HepG2 (cell line): ENCODE measurements around the gene STIM1.

Source experiments
- EP300 ChIP-seq, 3 experiments: sonication (generic) in 1 of 3; formaldehyde crosslinking in 1 of 3; IDR thresholded peaks; 2 replicates each; pipeline versions ENCODE4 v1.5.1 to v1.6.1; 2011 to 2020; ENCODE audit warnings: low read depth in 2 of 3, low read length in 2 of 3, borderline replicate concordance in 1 of 3, improper control_type of control experiment in 1 of 3, mild to moderate bottlenecking in 1 of 3, missing genetic modification reagents in 1 of 3, moderate library complexity in 1 of 3
- EZH2 ChIP-seq: conservative IDR thresholded peaks from 2 replicates; pipeline ENCODE4 v1.6.1; 2012; ENCODE audit warnings: mild to moderate bottlenecking, low read depth, low read length, moderate library complexity
- MBNL3 ChIP-seq: fragments of 250-450 bp; sonication (Bioruptor Pico); conservative IDR thresholded peaks from 2 replicates; pipeline ENCODE4 v1.8.0; 2022; ENCODE audit warnings: mild to moderate bottlenecking, inconsistent platforms
- MED13 ChIP-seq: sonication (generic); formaldehyde crosslinking; IDR thresholded peaks from 2 replicates; pipeline ENCODE4 v1.5.0; 2020; ENCODE audit warnings: missing genetic modification reagents
- NCOR1 ChIP-seq: fragments of 200-600 bp; sonication (generic); IDR thresholded peaks from 2 replicates; pipeline ENCODE4 v1.7.0; 2017; ENCODE audit warnings: antibody characterized with exemption, low read length, borderline replicate concordance
- NR2F1 ChIP-seq, 2 experiments: fragments of 450-650 bp in 1 of 2; formaldehyde crosslinking in 1 of 2; IDR thresholded peaks; 2 replicates each; pipeline versions ENCODE4 v1.5.0 to v1.6.1; 2016 to 2020; ENCODE audit warnings: mild to moderate bottlenecking in 1 of 2, missing compliant biosample characterization in 1 of 2, missing genetic modification reagents in 1 of 2, moderate library complexity in 1 of 2
- RNF2 ChIP-seq: fragments of 450-650 bp; conservative IDR thresholded peaks from 2 replicates; pipeline ENCODE4 v1.6.1; 2016; ENCODE audit warnings: low read depth
- SAFB2 ChIP-seq: sonication (generic); formaldehyde crosslinking; IDR thresholded peaks from 2 replicates; pipeline ENCODE4 v1.5.1; 2020; ENCODE audit warnings: missing genetic modification reagents, low read depth, mild to moderate bottlenecking, borderline replicate concordance
- SP140L ChIP-seq: sonication (generic); formaldehyde crosslinking; IDR thresholded peaks from 2 replicates; pipeline ENCODE4 v1.4.0; 2020; ENCODE audit warnings: missing genetic modification reagents, borderline replicate concordance
- ZNF510 ChIP-seq: sonication (generic); formaldehyde crosslinking; IDR thresholded peaks from 2 replicates; pipeline ENCODE4 v1.4.0; 2020; ENCODE audit warnings: low read depth, mild to moderate bottlenecking, missing genetic modification reagents
- ZNF687 ChIP-seq: sonication (generic); formaldehyde crosslinking; IDR thresholded peaks from 2 replicates; pipeline ENCODE4 v1.5.1; 2020; ENCODE audit warnings: mild to moderate bottlenecking, missing genetic modification reagents, moderate library complexity
- TF ChIP-seq, protein P1 (sequence below): sonication (generic); formaldehyde crosslinking; IDR thresholded peaks from 2 replicates; pipeline ENCODE4 v1.5.0; 2020; ENCODE audit warnings: mild to moderate bottlenecking, missing genetic modification reagents, moderate library complexity
- TF ChIP-seq, protein P2 (sequence below): sonication (generic); formaldehyde crosslinking; IDR thresholded peaks from 2 replicates; pipeline ENCODE4 v1.8.1; 2022; ENCODE audit warnings: mild to moderate bottlenecking, missing genetic modification reagents

DNA sequence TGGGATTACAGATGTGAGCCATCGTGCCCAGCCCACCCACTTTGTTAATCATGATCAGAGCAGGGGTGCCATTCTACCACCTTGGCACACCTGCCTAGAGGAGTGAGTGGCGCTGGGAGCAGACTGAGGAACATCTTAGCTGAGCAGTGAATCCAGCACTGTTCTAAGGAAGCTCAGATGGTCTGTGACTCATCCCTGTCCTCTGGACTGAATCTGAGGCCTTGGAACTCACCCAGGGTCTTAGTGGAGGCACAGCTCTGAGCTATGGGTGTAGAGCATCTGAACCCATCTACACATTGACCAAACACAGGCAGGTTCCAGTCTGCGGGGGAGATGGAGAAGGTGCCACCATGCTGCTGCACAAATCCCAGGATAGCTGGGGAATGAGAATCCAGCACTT, 32.2 kb upstream of the STIM1 start:
- TF ChIP-seq SP140L, result no peak
- TF ChIP-seq, protein P1, sequence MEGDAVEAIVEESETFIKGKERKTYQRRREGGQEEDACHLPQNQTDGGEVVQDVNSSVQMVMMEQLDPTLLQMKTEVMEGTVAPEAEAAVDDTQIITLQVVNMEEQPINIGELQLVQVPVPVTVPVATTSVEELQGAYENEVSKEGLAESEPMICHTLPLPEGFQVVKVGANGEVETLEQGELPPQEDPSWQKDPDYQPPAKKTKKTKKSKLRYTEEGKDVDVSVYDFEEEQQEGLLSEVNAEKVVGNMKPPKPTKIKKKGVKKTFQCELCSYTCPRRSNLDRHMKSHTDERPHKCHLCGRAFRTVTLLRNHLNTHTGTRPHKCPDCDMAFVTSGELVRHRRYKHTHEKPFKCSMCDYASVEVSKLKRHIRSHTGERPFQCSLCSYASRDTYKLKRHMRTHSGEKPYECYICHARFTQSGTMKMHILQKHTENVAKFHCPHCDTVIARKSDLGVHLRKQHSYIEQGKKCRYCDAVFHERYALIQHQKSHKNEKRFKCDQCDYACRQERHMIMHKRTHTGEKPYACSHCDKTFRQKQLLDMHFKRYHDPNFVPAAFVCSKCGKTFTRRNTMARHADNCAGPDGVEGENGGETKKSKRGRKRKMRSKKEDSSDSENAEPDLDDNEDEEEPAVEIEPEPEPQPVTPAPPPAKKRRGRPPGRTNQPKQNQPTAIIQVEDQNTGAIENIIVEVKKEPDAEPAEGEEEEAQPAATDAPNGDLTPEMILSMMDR (CRISPR knock-in tag), result no peak
- TF ChIP-seq MED13 (CRISPR knock-in tag), result no peak
- TF ChIP-seq NCOR1, result no peak
- TF ChIP-seq, protein P2, sequence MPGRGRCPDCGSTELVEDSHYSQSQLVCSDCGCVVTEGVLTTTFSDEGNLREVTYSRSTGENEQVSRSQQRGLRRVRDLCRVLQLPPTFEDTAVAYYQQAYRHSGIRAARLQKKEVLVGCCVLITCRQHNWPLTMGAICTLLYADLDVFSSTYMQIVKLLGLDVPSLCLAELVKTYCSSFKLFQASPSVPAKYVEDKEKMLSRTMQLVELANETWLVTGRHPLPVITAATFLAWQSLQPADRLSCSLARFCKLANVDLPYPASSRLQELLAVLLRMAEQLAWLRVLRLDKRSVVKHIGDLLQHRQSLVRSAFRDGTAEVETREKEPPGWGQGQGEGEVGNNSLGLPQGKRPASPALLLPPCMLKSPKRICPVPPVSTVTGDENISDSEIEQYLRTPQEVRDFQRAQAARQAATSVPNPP (CRISPR knock-in tag), result no peak
- TF ChIP-seq ZNF687, result no peak
- TF ChIP-seq ZNF510 (CRISPR knock-in tag), result no peak
- no peak for TF ChIP-seq SAFB2 (CRISPR knock-in tag)
- TF ChIP-seq RNF2, result no peak
- TF ChIP-seq NR2F1 (CRISPR knock-in tag; IDR thresholded peaks at IDR 0.05), result no peak
- TF ChIP-seq MBNL3 (CRISPR knock-in tag), result no peak
- no peak for TF ChIP-seq EP300 (IDR thresholded peaks at IDR 0.05; ENCODE audit: low read depth in 2 of 2, low read length in 2 of 2)
- TF ChIP-seq EP300 (CRISPR knock-in tag; IDR thresholded peaks at IDR 0.05; ENCODE audit: borderline replicate concordance), result no peak
- TF ChIP-seq EZH2, result no peak
